Gastrocnemius medialis (tissue), 4 donors: ENCODE measurements around the gene MEGF6. TPM values are rescaled to one million over a fixed set of nuclear protein-coding genes. Genes with fewer than 3 reads are reported as not detected.
"Not testable (repeated sequence)": the region's sequence is repeated elsewhere in the genome, so short reads cannot be mapped to it uniquely, and the experiment has no call there.

Source experiments
- ATAC-seq, 2 donors: fragments of 150-250 bp; one replicate each; pipeline ENCODE4 v1.9.1; 2016
- DNase-seq, 2 donors: peaks; one replicate each; pipeline ENCODE4 v3.0.0-alpha.2; 2019
- H3K27ac ChIP-seq, 4 donors: fragments of 200-600 bp; sonication (generic); 1 replicate in 1 of 4; 2 replicates in 3 of 4; pipeline ENCODE4 v1.5.1; 2016 to 2018; ENCODE audit warnings: mild to moderate bottlenecking in 2 of 4, moderate library complexity in 1 of 4
- H3K27me3 ChIP-seq, 3 donors: fragments of 200-600 bp; sonication (generic) in 2 of 3; 1 replicate in 1 of 3; 2 replicates in 2 of 3; pipeline versions ENCODE4 v1.5.1 to v1.6.0; 2016 to 2019; ENCODE audit warnings: mild to moderate bottlenecking in 1 of 3, moderate library complexity in 1 of 3
- H3K36me3 ChIP-seq, 2 donors: fragments of 200-600 bp; sonication (generic) in 1 of 2; one replicate each; pipeline ENCODE4 v1.5.1; 2017 to 2018
- H3K4me1 ChIP-seq, 2 donors: fragments of 200-600 bp; sonication (generic) in 1 of 2; one replicate each; pipeline ENCODE4 v1.5.1; 2016 to 2017; ENCODE audit warnings: mild to moderate bottlenecking in 2 of 2
- H3K4me3 ChIP-seq, 4 donors: fragments of 200-600 bp; sonication (generic) in 3 of 4; 1 replicate in 1 of 4; 2 replicates in 3 of 4; pipeline ENCODE4 v1.5.1; 2016 to 2019; ENCODE audit warnings: mild to moderate bottlenecking in 2 of 4
- H3K9me3 ChIP-seq, 3 donors: fragments of 200-600 bp; sonication (generic) in 2 of 3; 1 replicate in 1 of 3; 2 replicates in 2 of 3; pipeline ENCODE4 v1.5.1; 2016 to 2019
- CTCF ChIP-seq, 5 experiments: fragments of 450-650 bp in 3 of 5; fragments of 200-600 bp in 2 of 5; sonication (generic) in 2 of 5; IDR thresholded peaks in 4 of 5; conservative IDR thresholded peaks in 1 of 5; 1 replicate in 4 of 5; 2 replicates in 1 of 5; pipeline ENCODE4 v1.5.1; 2016 to 2019; ENCODE audit warnings: antibody characterized with exemption in 5 of 5, mild to moderate bottlenecking in 3 of 5, moderate library complexity in 3 of 5
- POLR2A ChIP-seq, 2 donors: fragments of 450-650 bp; IDR thresholded peaks; one replicate each; pipeline ENCODE4 v1.6.1; 2017; ENCODE audit warnings: antibody characterized with exemption in 2 of 2, mild to moderate bottlenecking in 2 of 2, moderate library complexity in 2 of 2
- in situ Hi-C, 4 donors: fragments of 200-750 bp; cut with MboI; loops; one replicate each; pipeline versions ENCODE4 v1.15.0 to v1.8.0; 2017; ENCODE audit warnings: low sequenced_read_pairs in 4 of 4
- intact Hi-C: fragments of 100-400 bp; cut with DNase I; formaldehyde crosslinking; loops from one replicate; pipeline ENCODE4 v1.15.1; 2023; ENCODE audit warnings: low total_unique reads
- total RNA-seq, 4 donors: library from RNA; depleted of rRNA; stranded (reverse); fragments of >200 nt; gene quantifications; one replicate each; pipeline versions ENCODE4 v1.1.0 to v1.2.3, GENCODE V29; 2016

The MEGF6 gene
- total RNA-seq, 4 donors from 2014 or later = 1.9 to 5.7 (median 4.9) TPM

- in situ Hi-C loops = no loop called here
Observed at GRCh38 chr1:3584915-3585314, 26.4 kb downstream of the MEGF6 start.

GRCh38 chr1:3583751-3584150 is 27.6 kb downstream of the MEGF6 start:
- H3K4me1 ChIP-seq, H3K36me3 ChIP-seq, H3K9me3 ChIP-seq, H3K27ac ChIP-seq, ATAC-seq, H3K4me3 ChIP-seq, in situ Hi-C loops, intact Hi-C loops, DNase-seq: not testable (repeated sequence)
- peaks cover 6 to 27% (median 8%) of the 10 kb centered on the region in 3 donors for H3K27me3 ChIP-seq

More at GRCh38 chr1:3584915-3585314, 26.4 kb downstream of the MEGF6 start:
- Histone ChIP-seq H3K27me3 (peaks cover 3 to 23% (median 6%) of the 10 kb centered on the region in 3 donors), H3K4me1 (no peaks in the 10 kb centered on the region), H3K27ac (no peak overlapping the region), H3K4me3 (no peak overlapping the region), H3K9me3 (no peaks in the 10 kb centered on the region), H3K36me3 (no peaks in the 10 kb centered on the region)
- no peak for DNase-seq
- intact Hi-C loops = no loop called here
- TF ChIP-seq POLR2A (IDR thresholded peaks at IDR 0.05) (no peak), CTCF (IDR thresholded peaks at IDR 0.05 in 4 of 5, conservative IDR thresholded peaks at IDR 0.05 in 1 of 5) (no peak)
- no peak for ATAC-seq

DNA sequence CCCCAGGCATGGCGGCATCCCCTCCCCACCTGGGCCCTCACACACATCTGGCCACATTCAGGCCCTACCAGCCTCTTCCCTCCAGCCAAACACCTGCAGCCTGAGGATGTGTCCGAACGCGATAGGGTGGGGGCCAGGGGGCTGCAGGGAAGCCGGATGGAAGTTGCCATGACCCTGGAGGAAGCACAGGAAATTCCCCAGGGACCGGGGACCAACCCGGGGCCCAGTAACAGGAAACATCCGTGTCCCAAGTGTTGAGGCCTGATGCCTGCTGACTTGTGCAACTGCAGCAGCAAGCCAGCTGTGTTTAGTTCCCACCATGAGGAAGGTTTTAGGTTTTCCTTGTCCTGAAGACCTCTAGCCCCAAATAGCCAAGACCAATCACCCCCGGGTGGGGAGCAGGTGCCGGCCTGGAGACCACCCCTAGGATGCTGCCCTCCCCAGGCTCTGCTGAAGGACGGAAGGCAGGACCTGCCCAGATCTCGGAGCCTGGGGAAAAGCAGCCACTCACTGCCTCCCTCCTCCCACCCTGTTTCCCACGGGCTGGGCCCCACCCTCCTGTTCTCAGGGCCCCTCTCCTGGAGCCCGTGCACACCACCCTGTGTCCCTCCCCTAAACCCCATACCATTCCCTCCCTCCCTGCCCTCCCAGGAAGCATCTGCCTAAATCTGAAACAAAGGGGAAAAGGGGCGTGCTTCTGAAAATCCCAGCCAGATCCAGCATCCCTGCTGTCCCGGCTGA is 29.8 kb downstream of the MEGF6 start:
- no peak for DNase-seq
- Histone ChIP-seq H3K27me3 (peaks cover 6 to 27% (median 8%) of the 10 kb centered on the region in 3 donors), H3K4me3 (no peak overlapping the region), H3K4me1 (no peaks in the 10 kb centered on the region), H3K27ac (no peak overlapping the region), H3K36me3 (no peaks in the 10 kb centered on the region), H3K9me3 (no peaks in the 10 kb centered on the region)
- TF ChIP-seq CTCF (IDR thresholded peaks at IDR 0.05 in 4 of 5, conservative IDR thresholded peaks at IDR 0.05 in 1 of 5) (no peak), POLR2A (IDR thresholded peaks at IDR 0.05) (no peak)
- ATAC-seq = no peak
- in situ Hi-C loops = no loop called here
- intact Hi-C loops = no loop called here

DNA sequence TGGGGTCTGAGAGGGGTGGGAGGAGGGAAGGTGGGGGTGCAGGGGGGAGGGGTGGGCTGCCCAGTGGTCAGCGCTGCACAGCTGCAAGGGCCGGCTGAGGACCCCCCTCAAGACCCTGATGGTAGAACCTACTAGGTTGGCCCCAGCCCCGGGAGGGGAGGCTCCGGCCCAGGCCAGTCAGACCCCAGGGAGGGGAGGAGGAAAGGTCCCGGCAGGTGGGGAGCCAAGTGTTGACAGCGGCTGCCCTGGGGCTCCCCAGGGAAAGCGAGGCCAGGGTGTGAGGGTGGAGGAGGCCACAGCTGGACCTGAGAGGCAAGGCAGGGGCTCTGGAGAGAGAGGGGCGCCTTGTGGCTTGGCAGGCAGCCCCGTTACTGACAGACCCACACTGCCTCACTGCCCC is 31.1 kb downstream of the MEGF6 start:
- intact Hi-C loops = no loop called here

More for the DNA sequence above, 31.1 kb downstream of the MEGF6 start:
- H3K9me3 ChIP-seq = no peaks in the 10 kb centered on the region
- no peak overlapping the region for H3K27ac ChIP-seq
- H3K27me3 ChIP-seq = peaks cover 6 to 27% (median 8%) of the 10 kb centered on the region in 3 donors
- DNase-seq (no peak), ATAC-seq (no peak)
- H3K4me3 ChIP-seq = no peak overlapping the region
- no peaks in the 10 kb centered on the region for H3K36me3 ChIP-seq
- in situ Hi-C loops = no loop called here
- TF ChIP-seq CTCF (IDR thresholded peaks at IDR 0.05 in 4 of 5, conservative IDR thresholded peaks at IDR 0.05 in 1 of 5) (no peak), POLR2A (IDR thresholded peaks at IDR 0.05) (no peak)
- no peaks in the 10 kb centered on the region for H3K4me1 ChIP-seq
